GM12892 (cell line): ENCODE measurements around the gene CEP72.

Source experiments
- POLR2A ChIP-seq: IDR thresholded peaks from 2 replicates; pipeline ENCODE4 v1.6.1; 2011; ENCODE audit warnings: low read depth, low read length, control low read depth
- POLR2AphosphoS5 ChIP-seq: IDR thresholded peaks from 2 replicates; pipeline ENCODE4 v1.6.1; 2011; ENCODE audit warnings: low read depth, low read length, control low read depth
- TAF1 ChIP-seq: IDR thresholded peaks from 2 replicates; pipeline ENCODE4 v1.6.1; 2011; ENCODE audit warnings: low read depth, mild to moderate bottlenecking, control low read depth, low read length, borderline replicate concordance

- TF ChIP-seq POLR2AphosphoS5 = no peak
- no peak for TF ChIP-seq POLR2A
- no peak for TF ChIP-seq TAF1
These were observed 30.2 kb upstream of the CEP72 start for GRCh38 chr5:581941-582340.
